Neuronal stem cell (in vitro differentiated cells): ENCODE data around the gene PATE3.

Source experiments
- DNase-seq: peaks from one replicate; pipeline ENCODE4 v3.0.0-alpha.2; 2013; ENCODE audit warnings: low spot score
- H2AFZ ChIP-seq: one replicate; pipeline ENCODE4 v1.6.1; 2013; ENCODE audit warnings: mild to moderate bottlenecking, low read length, inconsistent platforms
- H2AK5ac ChIP-seq: 2 replicates; pipeline ENCODE4 v1.6.1; 2013; ENCODE audit warnings: low read depth, mild to moderate bottlenecking, inconsistent platforms, low read length, moderate library complexity, mixed read lengths
- H2BK120ac ChIP-seq: 2 replicates; pipeline ENCODE4 v1.6.1; 2013; ENCODE audit warnings: low read depth, mild to moderate bottlenecking, inconsistent platforms, low read length, moderate library complexity, mixed read lengths
- H2BK12ac ChIP-seq: one replicate; pipeline ENCODE4 v1.6.1; 2013; ENCODE audit warnings: low read length, inconsistent platforms
- H2BK15ac ChIP-seq: 2 replicates; pipeline ENCODE4 v1.6.1; 2013; ENCODE audit warnings: mild to moderate bottlenecking, low read length, inconsistent platforms, mixed read lengths
- H2BK5ac ChIP-seq: one replicate; pipeline ENCODE4 v1.6.1; 2013; ENCODE audit warnings: inconsistent platforms, mild to moderate bottlenecking, low read length, moderate library complexity
- H3K14ac ChIP-seq: one replicate; pipeline ENCODE4 v1.6.1; 2013; ENCODE audit warnings: low read length, inconsistent platforms
- H3K18ac ChIP-seq: 2 replicates; pipeline ENCODE4 v1.6.1; 2013; ENCODE audit warnings: low read length, inconsistent platforms
- H3K23ac ChIP-seq: 2 replicates; pipeline ENCODE4 v1.6.1; 2013; ENCODE audit warnings: low read depth, mild to moderate bottlenecking, mixed read lengths, low read length, inconsistent platforms; ENCODE audit not compliant: poor library complexity
- H3K27ac ChIP-seq: replicated peaks from 3 replicates; pipeline ENCODE4 v1.5.1; 2013; ENCODE audit warnings: low read length, inconsistent platforms
- H3K27me3 ChIP-seq, 3 experiments: 2 replicates each; pipeline ENCODE4 v1.6.1; 2013; ENCODE audit warnings: low read length in 3 of 3, mild to moderate bottlenecking in 2 of 3, inconsistent platforms in 1 of 3, low read depth in 1 of 3, mixed read lengths in 1 of 3, moderate library complexity in 1 of 3; ENCODE audit not compliant: control insufficient read depth in 3 of 3, insufficient read depth in 3 of 3
- H3K36me3 ChIP-seq, 2 donors: replicated peaks in 1 of 2; 2 replicates each; pipeline ENCODE4 v1.6.1; 2013; ENCODE audit warnings: low read length in 2 of 2; ENCODE audit not compliant: control insufficient read depth in 2 of 2, insufficient read depth in 2 of 2
- H3K4ac ChIP-seq: 2 replicates; pipeline ENCODE4 v1.6.1; 2013; ENCODE audit warnings: inconsistent platforms, mild to moderate bottlenecking, low read length, moderate library complexity
- H3K4me1 ChIP-seq, 2 donors: 1 replicate in 1 of 2; 2 replicates in 1 of 2; pipeline ENCODE4 v1.6.1; 2013; ENCODE audit warnings: low read length in 2 of 2, low read depth in 1 of 2; ENCODE audit not compliant: control insufficient read depth in 2 of 2, insufficient read depth in 1 of 2
- H3K4me2 ChIP-seq: one replicate; pipeline ENCODE4 v1.6.1; 2013; ENCODE audit warnings: mild to moderate bottlenecking, low read length, inconsistent platforms; ENCODE audit not compliant: insufficient read depth, poor library complexity, severe bottlenecking
- H3K4me3 ChIP-seq, 2 donors: 2 replicates each; pipeline ENCODE4 v1.5.1; 2013; ENCODE audit warnings: low read length in 2 of 2, mild to moderate bottlenecking in 2 of 2, inconsistent platforms in 1 of 2, moderate library complexity in 1 of 2
- H3K79me1 ChIP-seq: one replicate; pipeline ENCODE4 v1.6.1; 2013; ENCODE audit warnings: low read depth, mild to moderate bottlenecking, inconsistent platforms, low read length, moderate library complexity
- H3K9ac ChIP-seq: one replicate; pipeline ENCODE4 v1.6.1; 2013; ENCODE audit warnings: mild to moderate bottlenecking, low read depth, low read length, inconsistent platforms; ENCODE audit not compliant: poor library complexity
- H3K9me3 ChIP-seq, 2 donors: replicated peaks in 1 of 2; 2 replicates each; pipeline versions ENCODE3 to v1.6.1; 2013; ENCODE audit warnings: low read length in 2 of 2, mild to moderate bottlenecking in 2 of 2, inconsistent platforms in 1 of 2, low read depth in 1 of 2, mixed read lengths in 1 of 2, moderate library complexity in 1 of 2; ENCODE audit not compliant: control insufficient read depth in 2 of 2, insufficient read depth in 1 of 2
- H4K8ac ChIP-seq: one replicate; pipeline ENCODE4 v1.6.1; 2013; ENCODE audit warnings: low read depth, mild to moderate bottlenecking, inconsistent platforms, low read length, moderate library complexity
- H4K91ac ChIP-seq: one replicate; pipeline ENCODE4 v1.6.1; 2013; ENCODE audit warnings: low read length, low read depth, mild to moderate bottlenecking, inconsistent platforms; ENCODE audit not compliant: poor library complexity
- WGBS, 2 donors: extraction: QIAGEN DNeasy Blood & Tissue Kit; methylation state at CpG; one replicate each; pipeline ENCODE4 v1.1.7; 2013; ENCODE audit warnings: missing lambda C conversion rate in 2 of 2, mixed read lengths in 1 of 2; ENCODE audit not compliant: insufficient read length in 2 of 2, insufficient replicate concordance in 1 of 2; ENCODE audit errors: extremely low coverage in 2 of 2; 5-methylcytosine and 5-hydroxymethylcytosine counted together

PATE3 gene

GRCh38 chr11:125766251-125766650, 21.7 kb upstream of the PATE3 start:
- H4K8ac ChIP-seq: no peak overlapping the region
- no peak overlapping the region for H3K18ac ChIP-seq
- WGBS, 2 donors: no CpG with 5 or more reads among the region's 1 CpG
- H2BK12ac ChIP-seq: no peak overlapping the region
- H4K91ac ChIP-seq: no peak overlapping the region
- H3K9ac ChIP-seq: no peak overlapping the region
- no peak overlapping the region for H2AK5ac ChIP-seq
- no peaks in the 10 kb centered on the region for H3K9me3 ChIP-seq
- no peak overlapping the region for H2AFZ ChIP-seq
- no peak overlapping the region for H3K14ac ChIP-seq
- no peak overlapping the region for H2BK15ac ChIP-seq
- no peak overlapping the region for H2BK120ac ChIP-seq
- H3K4ac ChIP-seq: no peak overlapping the region
- no peak overlapping the region for H3K23ac ChIP-seq
- H3K36me3 ChIP-seq: no peaks in the 10 kb centered on the region
- no peak for DNase-seq
- H3K27me3 ChIP-seq: peaks cover 0 to 43% (median 0%) of the 10 kb centered on the region in 3 experiments
- no peak overlapping the region for H3K4me2 ChIP-seq
- H3K4me1 ChIP-seq: no peaks in the 10 kb centered on the region
- no peak overlapping the region for H3K27ac ChIP-seq
- H2BK5ac ChIP-seq: no peak overlapping the region
- no peaks in the 10 kb centered on the region for H3K79me1 ChIP-seq
- no peak overlapping the region for H3K4me3 ChIP-seq

GRCh38 chr11:125768336-125769046, 19.4 kb upstream of the PATE3 start:
- Histone ChIP-seq H3K18ac (no peak overlapping the region), H2BK5ac (no peak overlapping the region), H2BK120ac (no peak overlapping the region), H2AFZ (no peak overlapping the region), H3K23ac (no peak overlapping the region), H3K79me1 (no peaks in the 10 kb centered on the region), H2AK5ac (no peak overlapping the region), H3K9ac (no peak overlapping the region), H3K36me3 (no peaks in the 10 kb centered on the region), H3K4me2 (no peak overlapping the region), H3K27me3 (peaks cover 0 to 46% (median 0%) of the 10 kb centered on the region in 3 experiments), H3K27ac (no peak overlapping the region), H3K4me1 (no peaks in the 10 kb centered on the region), H3K9me3 (no peaks in the 10 kb centered on the region), H2BK12ac (no peak overlapping the region), H3K14ac (no peak overlapping the region), H4K8ac (no peak overlapping the region), H3K4ac (no peak overlapping the region), H3K4me3 (no peak overlapping the region), H4K91ac (no peak overlapping the region), H2BK15ac (no peak overlapping the region)
- WGBS, 2 donors: no CpG with 5 or more reads among the region's 10 CpGs
- no peak for DNase-seq

GRCh38 chr11:125770583-125770982, 17.3 kb upstream of the PATE3 start:
- peaks cover 0 to 36% (median 0%) of the 10 kb centered on the region in 3 experiments for H3K27me3 ChIP-seq
- no CpG with 5 or more reads among the region's 2 CpGs for WGBS, 2 donors

GRCh38 chr11:125772834-125773505, 15.0 kb upstream of the PATE3 start:
- Histone ChIP-seq H2BK120ac (no peak overlapping the region), H2BK15ac (no peak overlapping the region), H3K4ac (no peak overlapping the region), H3K4me3 (no peak overlapping the region), H3K4me1 (no peaks in the 10 kb centered on the region), H3K18ac (no peak overlapping the region), H3K36me3 (no peaks in the 10 kb centered on the region), H3K79me1 (no peaks in the 10 kb centered on the region), H3K27ac (no peak overlapping the region), H3K27me3 (peaks cover 0 to 26% (median 0%) of the 10 kb centered on the region in 3 experiments), H4K8ac (no peak overlapping the region), H3K14ac (no peak overlapping the region), H2BK12ac (no peak overlapping the region), H3K23ac (no peak overlapping the region), H3K9me3 (no peaks in the 10 kb centered on the region), H3K9ac (no peak overlapping the region), H3K4me2 (no peak overlapping the region), H2AK5ac (no peak overlapping the region), H2BK5ac (no peak overlapping the region), H2AFZ (no peak overlapping the region), H4K91ac (no peak overlapping the region)
- WGBS, 2 donors: no CpG with 5 or more reads among the region's 3 CpGs
- DNase-seq: no peak

More at GRCh38 chr11:125770583-125770982, 17.3 kb upstream of the PATE3 start:
- H3K4me2 ChIP-seq: no peak overlapping the region
- H2AFZ ChIP-seq: no peak overlapping the region
- H2BK120ac ChIP-seq: no peak overlapping the region
- H3K4ac ChIP-seq: no peak overlapping the region
- no peak overlapping the region for H2BK5ac ChIP-seq
- H2AK5ac ChIP-seq: no peak overlapping the region
- no peaks in the 10 kb centered on the region for H3K4me1 ChIP-seq
- no peak overlapping the region for H3K27ac ChIP-seq
- H3K23ac ChIP-seq: no peak overlapping the region
- H3K18ac ChIP-seq: no peak overlapping the region
- no peaks in the 10 kb centered on the region for H3K36me3 ChIP-seq
- no peak overlapping the region for H3K14ac ChIP-seq
- no peaks in the 10 kb centered on the region for H3K79me1 ChIP-seq
- H3K4me3 ChIP-seq: no peak overlapping the region
- no peak overlapping the region for H2BK15ac ChIP-seq
- H3K9me3 ChIP-seq: no peaks in the 10 kb centered on the region
- H4K91ac ChIP-seq: no peak overlapping the region
- H2BK12ac ChIP-seq: no peak overlapping the region
- H4K8ac ChIP-seq: no peak overlapping the region
- no peak for DNase-seq
- no peak overlapping the region for H3K9ac ChIP-seq
